ENCODE data around the gene PVALB. TPM values are rescaled to one million over a fixed set of nuclear protein-coding genes. Genes with fewer than 3 reads are reported as not detected.

The PVALB gene
- total and polyA plus RNA-seq, 9 of the 15 experiments (the other 6 are each of a cell fraction or from before 2014, with no cell fraction given): not detected

DNA sequence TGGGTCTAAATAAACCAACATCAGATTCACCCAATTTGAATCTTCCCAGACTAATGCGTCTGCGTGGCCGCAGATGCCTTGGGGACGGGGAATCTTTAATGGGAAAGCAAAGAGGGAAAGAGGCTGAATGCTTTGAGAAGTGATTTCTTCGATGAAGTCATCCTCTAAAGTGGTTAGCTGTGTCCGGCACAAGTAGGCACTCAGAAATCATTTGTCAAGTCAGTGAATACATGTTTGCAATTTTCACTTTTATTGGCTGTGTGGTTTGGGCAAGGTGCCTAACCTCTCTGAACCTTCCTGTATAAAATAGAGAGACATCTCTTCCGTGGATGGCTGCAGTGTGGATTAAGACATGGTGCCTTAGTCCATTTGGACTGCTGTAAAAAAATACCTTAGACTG lies 21.2 kb downstream of the PVALB start:
- POLR2A ChIA-PET: no interaction called here
- H4K20me1 ChIP-seq (replicated peaks; ENCODE audit: control insufficient read depth, insufficient read depth, low read length): no peaks in the 10 kb centered on the region
- peaks cover 0 to 17% of the 10 kb centered on the region in 2 experiments; a peak in 2 of 5 replicates for H3K27me3 ChIP-seq (ENCODE audit: control insufficient read depth in 2 of 2, insufficient read depth in 2 of 2, low read length in 2 of 2)
- CTCF ChIA-PET (ENCODE audit: low intra/inter-chr PET ratio): no interaction called here
- no peak overlapping the region for H3K4me2 ChIP-seq (ENCODE audit: insufficient read depth, low read length)
- H3K9me1 ChIP-seq (ENCODE audit: control insufficient read depth, insufficient read depth, low read length): no peaks in the 10 kb centered on the region
- no peak for FAIRE-seq
- intact Hi-C loops (cut with micrococcal nuclease) (no loop called here), in situ Hi-C loops (cut with MboI) (no loop called here)
- H3K36me3 ChIP-seq (ENCODE audit: control insufficient read depth, insufficient read depth, low read length): no peaks in the 10 kb centered on the region
- DNase-seq (ENCODE audit: extremely low read depth in 1 of 4, low spot score in 3 of 4): no peak
- no TSS peak for BruUV-seq (replicated peaks)
- no peaks in the 10 kb centered on the region for H3K79me2 ChIP-seq (ENCODE audit: control insufficient read depth, insufficient read depth, low read length)
- no peak overlapping the region for H3K9ac ChIP-seq (ENCODE audit: insufficient read depth in 1 of 2, low read depth in 2 of 2, low read length in 2 of 2)
- H3K27ac ChIP-seq (ENCODE audit: extremely low read depth, low read depth, low read length): no peak overlapping the region
- no peak for TF ChIP-seq ZNF253 (CRISPR knock-in tag; conservative IDR thresholded peaks at IDR 0.05)
- TF ChIP-seq, protein P1, sequence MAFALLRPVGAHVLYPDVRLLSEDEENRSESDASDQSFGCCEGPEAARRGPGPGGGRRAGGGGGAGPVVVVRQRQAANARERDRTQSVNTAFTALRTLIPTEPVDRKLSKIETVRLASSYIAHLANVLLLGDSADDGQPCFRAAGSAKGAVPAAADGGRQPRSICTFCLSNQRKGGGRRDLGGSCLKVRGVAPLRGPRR (CRISPR knock-in tag; IDR thresholded peaks at IDR 0.05): no peak
- no peak overlapping the region for H2AFZ ChIP-seq (ENCODE audit: low read depth, low read length)
- ATAC-seq: no peak
- no peak overlapping the region for H3K4me3 ChIP-seq
- peaks cover 0 to under 1% of the 10 kb centered on the region in 2 experiments; a peak in 3 of 5 replicates for H3K4me1 ChIP-seq (replicated peaks in 1 of 2; ENCODE audit: control insufficient read depth in 2 of 2, insufficient read depth in 2 of 2, low read length in 2 of 2)
- WGBS (ENCODE audit: insufficient coverage, low coverage, missing lambda C conversion rate): 1% methylated on average over 7 of the region's 7 CpGs
- no peaks in the 10 kb centered on the region for H3K9me3 ChIP-seq (replicated peaks; ENCODE audit: control insufficient read depth, insufficient read depth, low read depth, low read length)

DNA sequence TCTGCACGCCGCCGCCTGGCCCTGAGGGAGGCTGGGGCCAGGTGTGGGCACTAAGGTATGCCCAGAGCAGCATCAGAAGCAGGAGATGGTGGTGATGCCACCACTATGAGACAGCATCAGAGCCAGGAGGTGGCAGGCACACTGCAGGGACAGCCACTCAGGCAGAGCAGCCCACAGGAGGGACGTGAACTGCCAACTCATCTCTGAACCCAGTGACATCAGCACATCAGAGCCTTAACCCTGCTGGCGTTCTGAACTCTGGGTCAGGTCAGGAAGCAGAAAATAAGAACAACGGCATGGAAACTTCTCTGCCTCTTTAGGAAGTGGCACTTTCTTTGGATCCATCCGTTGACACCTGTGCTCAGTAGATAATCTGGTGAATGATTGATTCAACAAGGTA lies 26.2 kb downstream of the PVALB start:
- peaks cover 5 to 50% of the 10 kb centered on the region in 2 experiments; a peak in 3 of 5 replicates for H3K27me3 ChIP-seq (ENCODE audit: control insufficient read depth in 2 of 2, insufficient read depth in 2 of 2, low read length in 2 of 2)
- no peaks in the 10 kb centered on the region for H3K36me3 ChIP-seq (ENCODE audit: control insufficient read depth, insufficient read depth, low read length)
- DNase-seq (ENCODE audit: extremely low read depth in 1 of 4, low spot score in 3 of 4) (peak in 2 of 4 experiments; percentile 4 to 14), FAIRE-seq (no peak), ATAC-seq (peak; percentile 49; the same call in 1 of the 3 replicates)
- H3K4me1 ChIP-seq (replicated peaks in 1 of 2; ENCODE audit: control insufficient read depth in 2 of 2, insufficient read depth in 2 of 2, low read length in 2 of 2): peaks cover 0 to 4% of the 10 kb centered on the region in 2 experiments; a peak in 3 of 5 replicates
- H4K20me1 ChIP-seq (replicated peaks; ENCODE audit: control insufficient read depth, insufficient read depth, low read length): no peaks in the 10 kb centered on the region
- 0% methylated on average over 6 of the region's 7 CpGs for WGBS (ENCODE audit: insufficient coverage, low coverage, missing lambda C conversion rate)
- no peaks in the 10 kb centered on the region for H3K9me3 ChIP-seq (replicated peaks; ENCODE audit: control insufficient read depth, insufficient read depth, low read depth, low read length)
- no peaks in the 10 kb centered on the region for H3K9me1 ChIP-seq (ENCODE audit: control insufficient read depth, insufficient read depth, low read length)
- POLR2A ChIA-PET: no interaction called here
- BruUV-seq (replicated peaks): no TSS peak
- no peaks in the 10 kb centered on the region for H3K79me2 ChIP-seq (ENCODE audit: control insufficient read depth, insufficient read depth, low read length)
- H3K9ac ChIP-seq (ENCODE audit: insufficient read depth in 1 of 2, low read depth in 2 of 2, low read length in 2 of 2): no peak overlapping the region
- H3K4me2 ChIP-seq (ENCODE audit: insufficient read depth, low read length): no peak overlapping the region
- no peak overlapping the region for H3K4me3 ChIP-seq
- no peak overlapping the region for H3K27ac ChIP-seq (ENCODE audit: extremely low read depth, low read depth, low read length)
- TF ChIP-seq MAFG (tag; conservative IDR thresholded peaks at IDR 0.05): peak; percentile 53; the same call in 1 of the 2 replicates
- TF ChIP-seq FOXM1 (IDR thresholded peaks at IDR 0.05; ENCODE audit: low read depth): no peak
- no peak for TF ChIP-seq FOXM1 (CRISPR knock-in tag; IDR thresholded peaks at IDR 0.05; ENCODE audit: low read depth)
- no peak for TF ChIP-seq HMGN3 (IDR thresholded peaks at IDR 0.05; ENCODE audit: borderline replicate concordance, extremely low read depth, insufficient read length, low read depth, low read length)
- 0 out of 2 replicates have a peak, but pooled peaks have one; percentile 32 for TF ChIP-seq MAFK (IDR thresholded peaks at IDR 0.05; ENCODE audit: low read length)
- TF ChIP-seq NFE2 (IDR thresholded peaks at IDR 0.05; ENCODE audit: low read depth): peak; percentile 67
- TF ChIP-seq C11orf30 (IDR thresholded peaks at IDR 0.05; ENCODE audit: low read depth): peak; percentile 73
- no peak for TF ChIP-seq HNRNPUL1 (IDR thresholded peaks at IDR 0.05; ENCODE audit: low read length)
- TF ChIP-seq WHSC1 (IDR thresholded peaks at IDR 0.05; ENCODE audit: low read length): no peak
- TF ChIP-seq ARID1B (IDR thresholded peaks at IDR 0.05): no peak
- TF ChIP-seq ZNF316 (IDR thresholded peaks at IDR 0.05): peak; percentile 54; the same call in 1 of the 2 replicates
- TF ChIP-seq NR2C2 (CRISPR knock-in tag; IDR thresholded peaks at IDR 0.05): no peak
- TF ChIP-seq NR2C2 (tag; IDR thresholded peaks at IDR 0.05): peak; percentile 53
- TF ChIP-seq, protein P2, sequence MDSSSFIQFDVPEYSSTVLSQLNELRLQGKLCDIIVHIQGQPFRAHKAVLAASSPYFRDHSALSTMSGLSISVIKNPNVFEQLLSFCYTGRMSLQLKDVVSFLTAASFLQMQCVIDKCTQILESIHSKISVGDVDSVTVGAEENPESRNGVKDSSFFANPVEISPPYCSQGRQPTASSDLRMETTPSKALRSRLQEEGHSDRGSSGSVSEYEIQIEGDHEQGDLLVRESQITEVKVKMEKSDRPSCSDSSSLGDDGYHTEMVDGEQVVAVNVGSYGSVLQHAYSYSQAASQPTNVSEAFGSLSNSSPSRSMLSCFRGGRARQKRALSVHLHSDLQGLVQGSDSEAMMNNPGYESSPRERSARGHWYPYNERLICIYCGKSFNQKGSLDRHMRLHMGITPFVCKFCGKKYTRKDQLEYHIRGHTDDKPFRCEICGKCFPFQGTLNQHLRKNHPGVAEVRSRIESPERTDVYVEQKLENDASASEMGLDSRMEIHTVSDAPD (CRISPR knock-in tag; IDR thresholded peaks at IDR 0.05): no peak
- no peak for TF ChIP-seq CCAR2 (IDR thresholded peaks at IDR 0.05; ENCODE audit: low read depth, low read length)
- 0 out of 2 replicates have a peak, but pooled peaks have one; percentile 13 for TF ChIP-seq ATF7 (IDR thresholded peaks at IDR 0.05)
- no peak overlapping the region for H2AFZ ChIP-seq (ENCODE audit: low read depth, low read length)
- intact Hi-C loops (cut with micrococcal nuclease) (no loop called here), in situ Hi-C loops (cut with MboI) (no loop called here)
- CTCF ChIA-PET (ENCODE audit: low intra/inter-chr PET ratio): no interaction called here

Measured in K562 (cell line).